ENCODE data around the gene C3orf62. TPM values are rescaled to one million over a fixed set of nuclear protein-coding genes. Genes with fewer than 3 reads are reported as not detected.

Gene C3orf62
- total RNA-seq, 2 experiments from 2014 or later: 6.9 to 7.1 TPM

DNA sequence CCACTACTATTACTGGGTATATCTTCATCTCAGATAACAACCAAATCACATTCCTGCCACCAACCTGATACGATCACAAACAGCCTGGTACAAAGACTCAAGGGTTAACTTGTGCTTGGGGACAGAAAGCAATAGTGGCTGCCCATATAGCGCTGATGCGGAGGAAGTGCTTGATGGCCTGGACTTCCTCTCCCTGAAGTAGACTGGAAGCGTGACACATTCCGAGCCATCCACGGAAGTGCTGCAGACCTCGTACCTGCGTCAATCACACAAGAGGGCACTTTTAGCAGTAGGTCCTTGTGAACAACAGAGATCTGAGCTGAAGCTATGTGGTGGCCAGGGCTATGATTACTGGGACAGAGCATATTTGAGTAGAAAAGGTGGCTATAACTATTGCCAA, 17.3 kb upstream of the C3orf62 start:
- Mint-ChIP-seq H3K27me3 (no peaks in the 10 kb centered on the region), H3K9me3 (no peaks in the 10 kb centered on the region), H3K4me1 (no peaks in the 10 kb centered on the region), H3K27ac (no peak overlapping the region), H3K36me3 (ENCODE audit: low read depth) (peaks cover 64% of the 10 kb centered on the region), H3K4me3 (no peak overlapping the region)
- POLR2A ChIA-PET: no interaction called here
- DNase-seq: no peak
- CTCF ChIA-PET: interaction anchor here (0.5 to 1.2 kb wide), 2 partner anchors 9 to 16 kb away, joined by 3 to 4 read pairs; no protein-coding TSS in a partner anchor

GRCh38 chr3:49283997-49284396, 7.0 kb upstream of the C3orf62 start:
- POLR2A ChIA-PET: no interaction called here
- DNase-seq: no peak
- no peak overlapping the region for H3K4me3 Mint-ChIP-seq
- H3K27me3 Mint-ChIP-seq: no peaks in the 10 kb centered on the region
- H3K9me3 Mint-ChIP-seq: no peaks in the 10 kb centered on the region
- no peak overlapping the region for H3K27ac Mint-ChIP-seq
- CTCF ChIA-PET: no interaction called here
- peaks cover 65% of the 10 kb centered on the region for H3K36me3 Mint-ChIP-seq (ENCODE audit: low read depth)
- peaks cover 5% of the 10 kb centered on the region for H3K4me1 Mint-ChIP-seq

GRCh38 chr3:49279376-49279775, 2.3 kb upstream of the C3orf62 start:
- Mint-ChIP-seq H3K36me3 (ENCODE audit: low read depth) (peaks cover 53% of the 10 kb centered on the region), H3K4me1 (peaks cover 33% of the 10 kb centered on the region), H3K27ac (no peak overlapping the region), H3K27me3 (no peaks in the 10 kb centered on the region), H3K4me3 (no peak overlapping the region), H3K9me3 (no peaks in the 10 kb centered on the region)
- ChIA-PET POLR2A (interaction anchor here (1.3 to 1.9 kb wide), 2 partner anchors 8 to 11 kb away, joined by 4 to 7 read pairs; no protein-coding TSS in a partner anchor), CTCF (interaction anchor here (1.4 kb wide), 2 partner anchors 109 to 170 kb away, joined by 7 read pairs; partner anchors contain the start of gene KLHDC8B)
- no peak for DNase-seq

- Mint-ChIP-seq H3K27me3 (no peaks in the 10 kb centered on the region), H3K36me3 (ENCODE audit: low read depth) (peaks cover 45% of the 10 kb centered on the region)
- CTCF ChIA-PET: interaction anchor here (0.7 to 1.4 kb wide), 4 partner anchors 16 to 171 kb away, joined by 3 to 7 read pairs (median 6); partner anchors contain the start of genes KLHDC8B and USP4
These were observed 1.5 kb upstream of the C3orf62 start for GRCh38 chr3:49278548-49278947.

GRCh38 chr3:49277383-49277775, 347 bp upstream of the C3orf62 start:
- Mint-ChIP-seq H3K27me3 (no peaks in the 10 kb centered on the region), H3K27ac (peak overlapping the region; percentile 78), H3K4me1 (peaks cover 33% of the 10 kb centered on the region), H3K4me3 (peak overlapping the region; percentile 76), H3K36me3 (ENCODE audit: low read depth) (peaks cover 41% of the 10 kb centered on the region), H3K9me3 (no peaks in the 10 kb centered on the region)
- CTCF ChIA-PET: no interaction called here
- POLR2A ChIA-PET: no interaction called here
- no peak for DNase-seq

More at GRCh38 chr3:49278548-49278947, 1.5 kb upstream of the C3orf62 start:
- H3K27ac Mint-ChIP-seq: peak overlapping the region; percentile 59
- H3K4me3 Mint-ChIP-seq: no peak overlapping the region
- POLR2A ChIA-PET: interaction anchor here (1.3 to 1.9 kb wide), 2 partner anchors 8 to 10 kb away, joined by 4 to 7 read pairs; no protein-coding TSS in a partner anchor
- DNase-seq: no peak
- no peaks in the 10 kb centered on the region for H3K9me3 Mint-ChIP-seq
- peaks cover 33% of the 10 kb centered on the region for H3K4me1 Mint-ChIP-seq

- peaks cover 28% of the 10 kb centered on the region for H3K4me1 Mint-ChIP-seq
- ChIA-PET CTCF (no interaction called here), POLR2A (no interaction called here)
- H3K27me3 Mint-ChIP-seq: no peaks in the 10 kb centered on the region
- no peak for DNase-seq
- no peak overlapping the region for H3K27ac Mint-ChIP-seq
- H3K9me3 Mint-ChIP-seq: no peaks in the 10 kb centered on the region
- H3K36me3 Mint-ChIP-seq (ENCODE audit: low read depth): peaks cover 41% of the 10 kb centered on the region
- no peak overlapping the region for H3K4me3 Mint-ChIP-seq
These were observed 3.1 kb downstream of the C3orf62 start for GRCh38 chr3:49273825-49274532.

GRCh38 chr3:49271047-49271446, 6.0 kb downstream of the C3orf62 start:
- Mint-ChIP-seq H3K27me3 (no peaks in the 10 kb centered on the region), H3K36me3 (ENCODE audit: low read depth) (peaks cover 21% of the 10 kb centered on the region), H3K4me1 (peaks cover 5% of the 10 kb centered on the region), H3K9me3 (no peaks in the 10 kb centered on the region), H3K4me3 (no peak overlapping the region), H3K27ac (no peak overlapping the region)
- DNase-seq: no peak
- ChIA-PET POLR2A (interaction anchor here (0.6 kb wide), 1 partner anchor 442 kb away, joined by 3 read pairs; no protein-coding TSS in a partner anchor), CTCF (no interaction called here)

DNA sequence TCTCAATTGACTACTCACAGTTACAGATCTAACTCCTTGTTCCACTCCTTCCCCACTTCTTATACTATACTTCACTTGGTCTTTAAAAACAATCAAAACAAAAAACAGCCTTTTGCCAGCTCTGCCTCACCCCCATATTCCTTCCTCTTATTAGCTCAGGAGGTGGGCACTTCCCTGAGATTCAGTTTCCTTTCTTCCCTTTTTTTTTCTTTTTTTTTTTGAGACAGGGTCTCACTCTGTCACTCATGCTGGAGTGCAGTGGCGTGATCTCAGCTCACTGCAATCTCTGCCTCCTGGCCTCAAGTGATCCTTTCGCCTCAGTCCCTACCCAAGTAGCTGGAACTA, 6.9 kb downstream of the C3orf62 start:
- no peak overlapping the region for H3K4me3 Mint-ChIP-seq
- no peaks in the 10 kb centered on the region for H3K9me3 Mint-ChIP-seq
- peaks cover 16% of the 10 kb centered on the region for H3K36me3 Mint-ChIP-seq (ENCODE audit: low read depth)
- ChIA-PET CTCF (interaction anchor here (0.7 kb wide), 1 partner anchor 1748 kb away, joined by 3 read pairs; no protein-coding TSS in a partner anchor), POLR2A (no interaction called here)
- H3K27me3 Mint-ChIP-seq: no peaks in the 10 kb centered on the region
- no peak overlapping the region for H3K27ac Mint-ChIP-seq
- DNase-seq: no peak
- no peaks in the 10 kb centered on the region for H3K4me1 Mint-ChIP-seq

GRCh38 chr3:49269443-49270155, 7.4 kb downstream of the C3orf62 start:
- H3K27me3 Mint-ChIP-seq: no peaks in the 10 kb centered on the region
- no peak overlapping the region for H3K27ac Mint-ChIP-seq
- H3K9me3 Mint-ChIP-seq: no peaks in the 10 kb centered on the region
- H3K4me1 Mint-ChIP-seq: no peaks in the 10 kb centered on the region
- POLR2A ChIA-PET: no interaction called here
- no peak overlapping the region for H3K4me3 Mint-ChIP-seq
- no peak for DNase-seq
- H3K36me3 Mint-ChIP-seq (ENCODE audit: low read depth): peaks cover 16% of the 10 kb centered on the region
- CTCF ChIA-PET: interaction anchor here (0.7 kb wide), 1 partner anchor 1747 kb away, joined by 3 read pairs; no protein-coding TSS in a partner anchor

GRCh38 chr3:49266410-49267095, 10.5 kb downstream of the C3orf62 start:
- Mint-ChIP-seq H3K9me3 (no peaks in the 10 kb centered on the region), H3K4me1 (no peaks in the 10 kb centered on the region), H3K36me3 (ENCODE audit: low read depth) (peaks cover 13% of the 10 kb centered on the region), H3K27ac (no peak overlapping the region), H3K4me3 (no peak overlapping the region), H3K27me3 (no peaks in the 10 kb centered on the region)
- CTCF ChIA-PET: no interaction called here
- POLR2A ChIA-PET: no interaction called here
- no peak for DNase-seq

- CTCF ChIA-PET: no interaction called here
- no peak for DNase-seq
- POLR2A ChIA-PET: no interaction called here
- Mint-ChIP-seq H3K27me3 (no peaks in the 10 kb centered on the region), H3K36me3 (ENCODE audit: low read depth) (peaks cover 11% of the 10 kb centered on the region), H3K9me3 (no peaks in the 10 kb centered on the region), H3K4me1 (peaks cover 3% of the 10 kb centered on the region), H3K27ac (no peak overlapping the region), H3K4me3 (no peak overlapping the region)
These were observed 11.2 kb downstream of the C3orf62 start for GRCh38 chr3:49265661-49266386.

DNA sequence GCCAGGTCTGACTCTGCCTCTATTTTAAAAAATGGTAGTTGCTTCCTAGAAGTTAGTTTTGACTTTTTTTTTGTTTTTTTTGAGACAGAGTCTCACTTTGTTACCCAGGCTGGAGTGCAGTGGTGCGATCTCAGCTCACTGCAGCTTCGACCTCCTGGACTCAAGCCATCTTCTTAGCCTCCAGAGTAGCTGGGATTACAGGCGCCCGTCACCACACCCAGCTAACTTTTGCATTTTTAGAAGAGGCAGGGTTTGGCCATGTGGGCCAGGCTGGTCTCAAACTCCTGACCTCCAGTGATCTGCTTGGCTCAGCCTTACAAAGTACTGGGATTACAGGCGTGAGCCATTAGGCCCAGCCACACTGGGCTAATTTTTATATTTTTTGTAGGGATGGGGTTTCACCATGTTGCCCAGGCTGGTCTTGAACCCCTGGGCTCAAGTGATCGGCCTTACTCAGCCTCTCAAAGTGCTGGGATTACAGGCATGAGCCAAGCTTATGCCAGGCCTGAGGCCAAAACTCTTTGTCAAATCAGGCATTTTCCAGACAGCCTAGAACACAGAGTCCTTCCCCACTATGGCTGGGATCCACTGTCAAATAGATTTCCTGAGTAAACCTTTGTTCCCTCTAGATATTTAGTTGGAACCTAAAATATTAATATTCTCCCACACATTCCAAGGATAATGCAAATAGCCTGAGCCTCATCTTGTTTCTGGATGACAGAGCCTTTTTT, 13.7 kb downstream of the C3orf62 start:
- Mint-ChIP-seq H3K4me3 (no peak overlapping the region), H3K27me3 (no peaks in the 10 kb centered on the region), H3K27ac (no peak overlapping the region), H3K9me3 (no peaks in the 10 kb centered on the region), H3K4me1 (peaks cover 3% of the 10 kb centered on the region), H3K36me3 (ENCODE audit: low read depth) (no peaks in the 10 kb centered on the region)
- POLR2A ChIA-PET: no interaction called here
- no peak for DNase-seq
- CTCF ChIA-PET: interaction anchor here (0.6 kb wide), 1 partner anchor 22 kb away, joined by 3 read pairs; no protein-coding TSS in a partner anchor
